GM12891 (cell line): ENCODE measurements around the gene TRIO.

Source experiments
- PAX5 ChIP-seq: IDR thresholded peaks from 2 replicates; pipeline ENCODE4 v1.6.1; 2011; ENCODE audit warnings: low read length, moderate library complexity, mild to moderate bottlenecking; ENCODE audit not compliant: insufficient read depth, severe bottlenecking
- POLR2A ChIP-seq: IDR thresholded peaks from 2 replicates; pipeline ENCODE4 v1.6.1; 2011; ENCODE audit warnings: low read depth, low read length, control low read depth
- POLR2AphosphoS5 ChIP-seq: IDR thresholded peaks from 2 replicates; pipeline ENCODE4 v1.6.1; 2011; ENCODE audit warnings: low read depth, low read length, control low read depth
- POU2F2 ChIP-seq: IDR thresholded peaks from 2 replicates; pipeline ENCODE4 v1.6.1; 2011; ENCODE audit warnings: low read depth, mild to moderate bottlenecking, control low read depth, low read length, moderate library complexity
- SPI1 ChIP-seq: IDR thresholded peaks from 2 replicates; pipeline ENCODE4 v1.6.1; 2011; ENCODE audit warnings: low read depth, low read length, control low read depth
- TAF1 ChIP-seq: IDR thresholded peaks from 2 replicates; pipeline ENCODE4 v1.6.1; 2011; ENCODE audit warnings: low read depth, low read length, control low read depth

GRCh38 chr5:14223372-14223771 is 80.2 kb downstream of the TRIO start:
- TF ChIP-seq POLR2A (no peak), POLR2AphosphoS5 (no peak), TAF1 (no peak), PAX5 (no peak), POU2F2 (no peak), SPI1 (no peak)
